NCI-H2107 (cell line): Measurements from ENCODE around the gene DAZL.

ENCODE experiments used
- DNase-seq: peaks from one replicate; lab custom pipeline; 2025; lab: John Stamatoyannopoulos, UW

DAZL gene

GRCh38 chr3:16543242-16543864 is 61.9 kb downstream of the DAZL start:
- DNase-seq, result no peak

GRCh38 chr3:16538507-16538906 is 66.7 kb downstream of the DAZL start:
- no peak for DNase-seq

- no peak for DNase-seq
Observed at GRCh38 chr3:16536996-16537395, 68.2 kb downstream of the DAZL start.
